ENCODE results near the gene PTPRM. TPM values are rescaled to one million over a fixed set of nuclear protein-coding genes. Genes with fewer than 3 reads are reported as not detected.

The PTPRM gene
- total and polyA plus RNA-seq, 2 of the 8 experiments (the other 6 are each of a cell fraction or from before 2014, with no cell fraction given): 4.1 to 7.0 TPM

DNA sequence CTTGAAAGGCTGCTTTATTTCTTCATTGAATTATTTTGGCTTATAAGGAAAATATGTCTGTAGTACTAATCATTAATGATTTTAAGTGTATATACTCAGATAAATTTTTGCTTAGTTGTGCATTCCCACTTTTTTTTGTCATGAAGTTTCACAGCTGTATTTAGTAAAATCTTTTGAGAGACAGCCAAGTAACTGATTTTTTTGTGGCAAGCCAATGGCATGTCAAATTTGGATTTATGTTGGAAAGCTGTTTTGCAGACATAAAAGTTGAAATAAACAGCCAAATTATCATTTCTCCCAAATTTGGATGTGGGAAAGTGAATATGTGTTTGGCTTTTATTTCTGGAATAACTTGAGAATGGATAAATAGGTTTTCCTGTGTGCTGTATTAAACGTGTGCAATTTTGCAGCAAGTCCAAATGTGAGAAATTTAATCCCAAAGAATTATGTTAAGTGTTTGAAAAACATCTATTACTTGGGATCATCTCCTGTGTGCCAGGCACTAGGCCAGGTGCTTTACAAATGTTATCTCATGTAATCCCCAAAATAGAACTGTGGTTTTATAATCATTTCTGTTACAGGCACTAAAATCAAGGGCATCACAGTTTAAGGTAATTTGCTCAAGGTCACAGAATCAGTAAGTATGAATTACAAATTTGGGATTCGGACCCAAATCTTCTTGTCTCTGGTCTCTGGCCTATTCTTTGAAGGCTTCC lies 160.4 kb downstream of the PTPRM start:
- H3K23me2 ChIP-seq (ENCODE audit: low read depth, low read length): no peaks in the 10 kb centered on the region
- ChIA-PET POLR2A (ENCODE audit: partially characterized antibody) (interaction anchor here (0.6 kb wide), 1 partner anchor 92 kb away, joined by 3 read pairs; no protein-coding TSS in a partner anchor), CTCF (ENCODE audit: partially characterized antibody) (no interaction called here)
- H2BK5ac ChIP-seq (ENCODE audit: low read depth, low read length): no peak overlapping the region
- peak overlapping the region; percentile 65 for H2BK120ac ChIP-seq (replicated peaks; ENCODE audit: low read depth, low read length)
- no peak overlapping the region for H3K4me3 ChIP-seq (ENCODE audit: extremely low read depth in 1 of 4, insufficient read depth in 2 of 4, low read depth in 3 of 4, low read length in 4 of 4)
- no peak overlapping the region for H2AK5ac ChIP-seq (ENCODE audit: low read depth, low read length)
- no peaks in the 10 kb centered on the region for H4K20me1 ChIP-seq (replicated peaks in 1 of 2; ENCODE audit: control insufficient read depth in 1 of 2, insufficient read depth in 2 of 2, low read length in 2 of 2)
- H3K14ac ChIP-seq (ENCODE audit: insufficient read length): no peak overlapping the region
- DNase-seq (ENCODE audit: low read depth in 1 of 2, low spot score in 2 of 2) (no peak), FAIRE-seq (no peak)
- H4K8ac ChIP-seq (ENCODE audit: extremely low read depth, insufficient read depth, low read length): no peak overlapping the region
- no peak overlapping the region for H4K5ac ChIP-seq (ENCODE audit: insufficient read length, low read depth, low read length)
- H3K79me2 ChIP-seq (ENCODE audit: control insufficient read depth in 1 of 2, insufficient read depth in 2 of 2, low read length in 2 of 2): no peaks in the 10 kb centered on the region
- H3K27me3 ChIP-seq (replicated peaks in 1 of 4; ENCODE audit: control insufficient read depth in 3 of 4, extremely low read depth in 1 of 4, insufficient read depth in 3 of 4, low read length in 3 of 4): no peaks in the 10 kb centered on the region
- no peaks in the 10 kb centered on the region for H3K36me3 ChIP-seq (ENCODE audit: control insufficient read depth in 2 of 4, insufficient read depth in 4 of 4, low read length in 3 of 4)
- H3K23ac ChIP-seq (ENCODE audit: insufficient read length): no peak overlapping the region
- H3K18ac ChIP-seq (ENCODE audit: extremely low read depth, low read length): no peak overlapping the region
- no peak overlapping the region for H4K91ac ChIP-seq (replicated peaks; ENCODE audit: insufficient read length, low read length)
- H3K9me3 ChIP-seq (ENCODE audit: insufficient read depth in 2 of 2, low read depth in 1 of 2, low read length in 1 of 2): no peaks in the 10 kb centered on the region
- TF ChIP-seq FOSL1 (IDR thresholded peaks at IDR 0.05; ENCODE audit: insufficient read depth, low read depth, low read length) (no peak), BRCA1 (IDR thresholded peaks at IDR 0.05; ENCODE audit: low read depth, low read length) (no peak), NANOG (IDR thresholded peaks at IDR 0.05; ENCODE audit: insufficient read depth, low read depth, low read length, poor library complexity, severe bottlenecking) (no peak), NRF1 (IDR thresholded peaks at IDR 0.05; ENCODE audit: low read depth, low read length) (no peak), SIN3A (conservative IDR thresholded peaks at IDR 0.05 in 1 of 2, IDR thresholded peaks at IDR 0.05 in 1 of 2; ENCODE audit: low read depth in 1 of 2, low read length in 2 of 2) (no peak), TCF12 (IDR thresholded peaks at IDR 0.05; ENCODE audit: low read depth, low read length) (no peak), YY1 (IDR thresholded peaks at IDR 0.05; ENCODE audit: low read depth, low read length) (no peak), CEBPB (IDR thresholded peaks at IDR 0.05; ENCODE audit: low read depth, low read length) (no peak), SP4 (IDR thresholded peaks at IDR 0.05; ENCODE audit: low read length) (no peak)
- TF ChIP-seq, protein P1, sequence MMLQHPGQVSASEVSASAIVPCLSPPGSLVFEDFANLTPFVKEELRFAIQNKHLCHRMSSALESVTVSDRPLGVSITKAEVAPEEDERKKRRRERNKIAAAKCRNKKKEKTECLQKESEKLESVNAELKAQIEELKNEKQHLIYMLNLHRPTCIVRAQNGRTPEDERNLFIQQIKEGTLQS (IDR thresholded peaks at IDR 0.05; ENCODE audit: insufficient read depth, low read depth, low read length): no peak
- TF ChIP-seq, protein P2, sequence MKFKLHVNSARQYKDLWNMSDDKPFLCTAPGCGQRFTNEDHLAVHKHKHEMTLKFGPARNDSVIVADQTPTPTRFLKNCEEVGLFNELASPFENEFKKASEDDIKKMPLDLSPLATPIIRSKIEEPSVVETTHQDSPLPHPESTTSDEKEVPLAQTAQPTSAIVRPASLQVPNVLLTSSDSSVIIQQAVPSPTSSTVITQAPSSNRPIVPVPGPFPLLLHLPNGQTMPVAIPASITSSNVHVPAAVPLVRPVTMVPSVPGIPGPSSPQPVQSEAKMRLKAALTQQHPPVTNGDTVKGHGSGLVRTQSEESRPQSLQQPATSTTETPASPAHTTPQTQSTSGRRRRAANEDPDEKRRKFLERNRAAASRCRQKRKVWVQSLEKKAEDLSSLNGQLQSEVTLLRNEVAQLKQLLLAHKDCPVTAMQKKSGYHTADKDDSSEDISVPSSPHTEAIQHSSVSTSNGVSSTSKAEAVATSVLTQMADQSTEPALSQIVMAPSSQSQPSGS (IDR thresholded peaks at IDR 0.05; ENCODE audit: low read length): no peak
- 84% methylated on average over 2 of the region's 2 CpGs; no CpG with 5 or more reads in 1 of the 2 experiments for WGBS, 2 experiments (ENCODE audit: extremely low coverage in 1 of 2, insufficient coverage in 1 of 2, insufficient read length in 1 of 2, insufficient replicate concordance in 2 of 2, low coverage in 1 of 2, low lambda C conversion rate in 2 of 2, missing lambda C conversion rate in 1 of 2)
- no peak overlapping the region for H2AFZ ChIP-seq (ENCODE audit: low read length)
- H3K56ac ChIP-seq (replicated peaks; ENCODE audit: insufficient read length, low read depth, low read length): no peak overlapping the region
- H3K79me1 ChIP-seq (ENCODE audit: low read depth, low read length): no peaks in the 10 kb centered on the region
- H3K4me1 ChIP-seq (replicated peaks in 1 of 4; ENCODE audit: control insufficient read depth in 3 of 4, insufficient read depth in 4 of 4, low read length in 3 of 4): peaks cover 0 to 12% (median 5%) of the 10 kb centered on the region in 4 experiments; a peak in 6 of 7 replicates
- no peak overlapping the region for H2BK12ac ChIP-seq (ENCODE audit: low read depth, low read length)
- no peak overlapping the region; the same call in 1 of the 2 replicates for H2BK20ac ChIP-seq (ENCODE audit: low read length)
- no peak overlapping the region for H3K4me2 ChIP-seq (ENCODE audit: insufficient read depth in 1 of 2, low read depth in 2 of 2, low read length in 2 of 2)
- no peak overlapping the region for H3K27ac ChIP-seq (ENCODE audit: low read depth, low read length)
- no peak overlapping the region for H3K4ac ChIP-seq (replicated peaks; ENCODE audit: insufficient read length, low read depth, low read length)
- no peak overlapping the region for H3K9ac ChIP-seq (replicated peaks in 1 of 4; ENCODE audit: extremely low read depth in 1 of 4, low read depth in 3 of 4, low read length in 3 of 4)
- no peak overlapping the region for H2BK15ac ChIP-seq (ENCODE audit: low read length)
